Measurements from ENCODE around the gene BCL2L2.
"Not testable (repeated sequence)": the region's sequence is repeated elsewhere in the genome, so short reads cannot be mapped to it uniquely, and the experiment has no call there.

Gene BCL2L2

DNA sequence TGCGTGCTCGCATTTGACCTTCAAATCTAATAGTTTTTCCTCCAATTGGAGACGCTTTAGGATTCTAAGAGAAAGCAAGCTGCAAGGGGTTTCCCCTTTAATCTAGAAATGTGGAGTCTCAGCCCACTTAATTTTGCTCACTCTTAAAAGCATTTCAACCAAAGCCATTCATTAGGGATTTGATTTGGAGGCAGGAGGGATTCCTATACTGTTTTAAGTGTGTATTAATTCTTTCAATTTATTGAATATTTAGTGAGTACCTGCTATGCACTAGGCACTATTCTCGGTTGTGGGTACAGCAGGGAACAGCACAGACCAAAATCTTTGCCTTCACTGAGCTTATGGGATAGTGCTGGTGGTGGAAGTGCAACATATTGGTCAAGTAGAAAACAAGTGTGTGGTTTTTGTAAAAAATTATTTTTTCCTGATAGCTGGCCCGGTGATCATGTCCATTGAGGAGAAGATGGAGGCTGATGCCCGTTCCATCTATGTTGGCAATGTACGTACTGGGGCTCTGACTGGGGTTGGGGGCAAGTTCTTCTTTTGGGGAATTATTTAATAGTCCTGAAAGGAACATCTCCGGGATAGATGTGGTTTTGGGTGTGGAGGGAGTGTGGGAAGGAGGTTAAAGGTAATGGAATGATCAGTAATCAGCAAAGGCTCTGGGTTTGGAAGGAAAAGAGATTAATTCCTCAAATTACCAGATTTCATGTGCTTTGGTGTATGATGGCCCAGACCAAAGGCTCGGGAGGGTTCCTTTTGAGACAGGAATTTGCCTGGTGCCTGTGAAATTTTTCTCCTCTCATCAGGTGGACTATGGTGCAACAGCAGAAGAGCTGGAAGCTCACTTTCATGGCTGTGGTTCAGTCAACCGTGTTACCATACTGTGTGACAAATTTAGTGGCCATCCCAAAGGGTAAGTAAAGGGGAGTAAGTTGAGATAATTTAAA, 16.2 kb downstream of the BCL2L2 start:
- in situ Hi-C loops (cut with MboI; ENCODE audit: low sequenced_read_pairs): no loop called here

DNA sequence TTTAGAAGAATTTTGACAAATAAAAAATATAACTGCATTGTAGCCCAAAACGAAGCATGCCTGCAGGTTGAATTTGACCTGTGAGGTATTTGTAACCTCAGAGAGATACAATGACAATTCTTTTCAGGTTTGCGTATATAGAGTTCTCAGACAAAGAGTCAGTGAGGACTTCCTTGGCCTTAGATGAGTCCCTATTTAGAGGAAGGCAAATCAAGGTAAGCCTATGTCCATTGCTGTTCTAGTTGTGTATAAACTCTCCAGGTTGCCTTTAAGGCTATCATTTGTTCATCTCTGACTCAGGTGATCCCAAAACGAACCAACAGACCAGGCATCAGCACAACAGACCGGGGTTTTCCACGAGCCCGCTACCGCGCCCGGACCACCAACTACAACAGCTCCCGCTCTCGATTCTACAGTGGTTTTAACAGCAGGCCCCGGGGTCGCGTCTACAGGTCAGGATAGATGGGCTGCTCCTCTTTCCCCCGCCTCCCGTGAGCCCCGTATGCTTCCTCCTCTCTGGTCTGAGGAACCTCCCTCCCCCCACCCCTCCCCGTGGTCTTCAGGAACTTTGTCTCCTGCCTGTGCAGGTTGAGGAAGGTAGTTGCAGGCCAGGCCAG, 17.3 kb downstream of the BCL2L2 start:
- in situ Hi-C loops (cut with MboI; ENCODE audit: low sequenced_read_pairs): no loop called here

DNA sequence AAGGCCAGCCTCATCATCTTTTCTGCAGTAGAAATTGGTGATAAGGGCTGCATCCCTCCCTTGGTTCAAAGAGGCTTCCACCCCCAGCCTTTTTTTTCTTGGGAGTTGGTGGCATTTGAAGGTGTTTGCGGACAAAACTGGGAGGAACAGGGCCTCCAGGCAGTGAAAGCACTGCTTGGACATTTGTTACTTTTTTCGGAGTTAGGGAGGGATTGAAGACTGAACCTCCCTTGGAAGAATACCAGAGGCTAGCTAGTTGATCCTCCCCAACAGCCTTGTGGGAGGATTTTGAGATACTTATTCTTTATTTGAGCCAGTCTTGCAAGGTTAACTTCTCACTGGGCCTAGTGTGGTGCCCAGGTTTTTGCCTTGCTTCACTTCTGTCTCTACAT, 17.8 kb downstream of the BCL2L2 start:
- in situ Hi-C loops (cut with MboI; ENCODE audit: low sequenced_read_pairs): no loop called here

DNA sequence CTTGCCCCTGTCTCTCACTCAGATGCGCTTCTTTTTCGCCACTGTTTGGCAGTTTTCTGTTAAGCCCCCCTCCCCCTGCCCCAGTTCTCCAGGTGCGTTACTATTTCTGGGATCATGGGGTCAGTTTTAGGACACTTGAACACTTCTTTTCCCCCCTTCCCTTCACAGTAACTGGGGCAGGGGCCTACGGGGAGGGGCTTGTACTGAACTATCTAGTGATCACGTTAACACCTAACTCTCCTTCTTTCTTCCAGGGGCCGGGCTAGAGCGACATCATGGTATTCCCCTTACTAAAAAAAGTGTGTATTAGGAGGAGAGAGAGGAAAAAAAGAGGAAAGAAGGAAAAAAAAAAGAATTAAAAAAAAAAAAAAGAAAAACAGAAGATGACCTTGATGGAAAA, 18.4 kb downstream of the BCL2L2 start:
- in situ Hi-C loops (cut with MboI; ENCODE audit: low sequenced_read_pairs): no loop called here

DNA sequence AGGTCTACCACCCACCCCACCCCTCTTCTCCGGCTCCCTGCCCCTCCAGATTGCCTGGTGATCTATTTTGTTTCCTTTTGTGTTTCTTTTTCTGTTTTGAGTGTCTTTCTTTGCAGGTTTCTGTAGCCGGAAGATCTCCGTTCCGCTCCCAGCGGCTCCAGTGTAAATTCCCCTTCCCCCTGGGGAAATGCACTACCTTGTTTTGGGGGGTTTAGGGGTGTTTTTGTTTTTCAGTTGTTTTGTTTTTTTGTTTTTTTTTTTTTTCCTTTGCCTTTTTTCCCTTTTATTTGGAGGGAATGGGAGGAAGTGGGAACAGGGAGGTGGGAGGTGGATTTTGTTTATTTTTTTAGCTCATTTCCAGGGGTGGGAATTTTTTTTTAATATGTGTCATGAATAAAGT, 19.1 kb downstream of the BCL2L2 start:
- in situ Hi-C loops (cut with MboI; ENCODE audit: low sequenced_read_pairs): not testable (repeated sequence)

DNA sequence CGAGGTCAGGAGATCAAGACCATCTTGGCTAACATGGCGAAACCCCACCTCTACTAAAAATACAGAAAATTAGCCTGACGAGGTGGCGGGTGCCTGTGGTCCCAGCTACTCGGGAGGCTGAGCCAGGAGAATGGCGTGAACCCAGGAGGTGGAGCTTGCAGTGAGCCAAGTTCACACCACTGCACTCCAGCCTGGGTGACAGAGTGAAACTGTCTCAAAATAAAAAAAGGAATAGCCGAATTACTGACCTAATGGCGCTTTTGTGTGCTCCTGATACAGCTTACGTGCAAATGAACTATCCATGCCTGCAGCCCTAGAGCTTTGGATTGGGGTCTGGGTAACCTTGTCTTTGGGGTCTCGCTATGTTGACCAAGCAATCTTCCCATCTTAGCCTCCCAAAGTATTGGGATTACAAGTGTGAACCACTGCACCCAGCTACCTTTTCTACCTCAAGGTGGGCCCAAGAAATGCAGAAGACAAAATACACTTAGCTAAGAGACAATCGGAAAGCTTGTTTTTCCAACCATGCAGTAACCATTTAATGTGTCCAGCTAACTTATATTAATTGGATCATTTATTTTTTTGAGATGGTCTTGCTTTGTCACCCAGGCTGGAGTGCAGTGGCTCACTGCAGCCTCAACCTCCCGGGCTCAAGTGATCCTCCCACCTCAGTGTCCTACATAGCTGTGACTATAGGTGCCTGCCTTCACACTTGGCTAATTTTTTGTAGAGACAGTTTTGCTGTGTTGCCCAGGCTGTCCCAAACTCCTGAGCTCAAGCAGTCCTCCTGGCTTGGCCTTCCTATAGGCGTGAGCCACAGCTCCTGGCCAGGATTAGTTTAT, 20.1 kb downstream of the BCL2L2 start:
- in situ Hi-C loops (cut with MboI; ENCODE audit: low sequenced_read_pairs): no loop called here

DNA sequence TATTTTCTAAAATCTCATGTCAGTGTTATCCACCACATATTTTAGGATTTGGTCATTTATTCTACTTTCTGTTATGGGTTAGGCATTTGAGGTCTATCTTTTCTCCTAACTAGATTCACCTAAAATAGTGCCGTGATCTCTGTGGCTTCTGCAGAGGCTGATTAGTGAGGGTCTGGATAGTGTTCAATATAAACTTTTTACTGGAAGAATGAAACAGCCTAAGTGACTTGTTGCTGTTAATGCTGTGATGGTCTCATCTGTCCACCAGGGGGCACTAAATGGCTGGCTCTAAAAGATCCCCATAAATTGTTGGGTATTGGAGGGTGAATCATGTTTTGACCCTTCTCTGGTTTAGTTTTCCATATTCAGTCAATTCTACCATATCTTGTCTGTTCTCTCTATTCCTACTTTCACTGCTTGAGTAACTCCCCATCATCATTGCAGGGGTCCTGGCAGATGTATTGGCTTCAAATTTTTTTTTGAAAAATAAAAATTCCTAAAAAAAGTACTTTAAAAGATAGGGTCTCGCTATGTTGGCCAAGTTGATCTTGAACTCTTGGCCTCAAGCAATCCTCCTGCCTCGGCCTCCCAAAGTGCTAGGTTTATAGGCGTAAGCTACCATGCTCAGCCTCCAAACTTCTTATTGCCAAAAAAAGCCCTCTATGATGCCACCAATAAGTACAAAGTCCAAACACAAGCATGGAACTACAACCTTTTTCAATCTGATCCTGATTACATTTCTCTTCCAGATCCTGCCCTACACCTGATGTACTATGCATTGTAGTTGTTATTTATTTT, 21.5 kb downstream of the BCL2L2 start:
- in situ Hi-C loops (cut with MboI; ENCODE audit: low sequenced_read_pairs): no loop called here

DNA sequence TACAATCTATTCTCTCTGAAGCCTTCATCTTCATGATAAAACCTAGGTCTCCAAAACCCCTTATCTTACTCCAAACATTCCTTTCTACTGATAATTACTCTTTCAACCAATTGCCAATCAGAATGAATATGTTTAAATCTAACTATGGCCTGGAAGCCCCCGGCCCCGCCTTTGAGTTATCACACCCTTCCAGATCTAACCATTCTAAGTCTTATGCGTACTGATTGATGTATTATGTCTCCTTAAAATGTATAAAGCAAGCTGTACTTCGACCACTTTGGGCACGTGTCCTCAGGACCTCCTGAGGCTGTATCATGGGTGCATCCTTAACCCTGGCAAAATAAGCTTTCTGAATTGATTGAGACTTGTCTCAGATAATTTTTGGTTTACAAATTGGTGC, 29.0 kb downstream of the BCL2L2 start:
- in situ Hi-C loops (cut with MboI; ENCODE audit: low sequenced_read_pairs): no loop called here

DNA sequence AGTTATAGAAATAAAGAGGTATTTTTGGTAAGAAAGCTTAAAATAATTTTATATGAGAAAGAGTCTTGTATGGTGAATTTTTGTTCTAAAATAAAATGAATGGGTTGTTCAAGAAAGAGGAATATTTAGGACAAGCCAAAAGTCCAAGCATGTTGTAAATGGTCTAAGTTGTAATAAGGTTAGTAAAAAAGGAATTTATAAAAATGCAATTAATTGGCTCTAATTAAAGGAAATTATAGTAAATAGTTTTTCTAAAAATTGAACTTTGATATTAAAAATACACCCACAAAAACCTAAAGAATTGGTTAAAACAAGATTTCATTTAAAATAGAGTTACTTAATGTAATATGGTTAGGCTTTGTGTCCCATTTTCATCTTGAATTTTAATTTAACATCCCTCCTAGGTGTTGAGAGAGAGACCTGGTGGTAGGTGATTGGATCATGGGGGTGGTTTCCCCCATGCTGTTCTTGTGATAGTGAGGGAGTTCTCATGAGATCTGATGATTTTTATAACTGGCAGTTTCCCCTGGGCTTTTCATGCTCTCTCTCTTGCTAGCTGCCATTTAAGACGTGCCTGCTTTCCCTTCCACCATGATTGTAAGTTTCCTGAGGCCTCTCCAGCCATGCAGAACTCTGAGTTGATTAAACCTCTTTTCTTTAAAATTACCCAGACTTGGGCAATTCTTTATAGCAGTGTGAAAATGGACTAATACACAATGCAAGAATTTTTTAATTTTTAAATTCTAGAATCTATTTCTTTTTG, 33.1 kb downstream of the BCL2L2 start:
- in situ Hi-C loops (cut with MboI; ENCODE audit: low sequenced_read_pairs): no loop called here

DNA sequence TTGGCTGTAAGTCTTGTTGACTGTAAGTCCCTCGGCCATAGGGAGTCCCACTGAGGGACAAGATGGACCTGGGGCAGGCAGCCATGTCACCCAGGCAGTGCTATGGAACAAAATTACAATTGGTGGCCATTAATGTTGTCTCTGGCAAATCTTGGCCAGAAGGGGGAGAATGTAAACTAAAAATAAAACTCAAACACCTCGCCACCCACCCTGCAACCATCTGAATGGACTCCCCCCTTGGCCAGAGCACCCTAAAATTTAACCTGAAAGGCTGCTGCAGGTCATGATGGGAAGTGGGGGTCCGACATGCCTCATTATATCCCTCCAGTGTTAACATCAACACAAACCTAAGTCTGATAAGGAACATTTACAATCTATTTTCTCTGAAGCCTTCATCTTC, 37.8 kb downstream of the BCL2L2 start:
- in situ Hi-C loops (cut with MboI; ENCODE audit: low sequenced_read_pairs): no loop called here

DNA sequence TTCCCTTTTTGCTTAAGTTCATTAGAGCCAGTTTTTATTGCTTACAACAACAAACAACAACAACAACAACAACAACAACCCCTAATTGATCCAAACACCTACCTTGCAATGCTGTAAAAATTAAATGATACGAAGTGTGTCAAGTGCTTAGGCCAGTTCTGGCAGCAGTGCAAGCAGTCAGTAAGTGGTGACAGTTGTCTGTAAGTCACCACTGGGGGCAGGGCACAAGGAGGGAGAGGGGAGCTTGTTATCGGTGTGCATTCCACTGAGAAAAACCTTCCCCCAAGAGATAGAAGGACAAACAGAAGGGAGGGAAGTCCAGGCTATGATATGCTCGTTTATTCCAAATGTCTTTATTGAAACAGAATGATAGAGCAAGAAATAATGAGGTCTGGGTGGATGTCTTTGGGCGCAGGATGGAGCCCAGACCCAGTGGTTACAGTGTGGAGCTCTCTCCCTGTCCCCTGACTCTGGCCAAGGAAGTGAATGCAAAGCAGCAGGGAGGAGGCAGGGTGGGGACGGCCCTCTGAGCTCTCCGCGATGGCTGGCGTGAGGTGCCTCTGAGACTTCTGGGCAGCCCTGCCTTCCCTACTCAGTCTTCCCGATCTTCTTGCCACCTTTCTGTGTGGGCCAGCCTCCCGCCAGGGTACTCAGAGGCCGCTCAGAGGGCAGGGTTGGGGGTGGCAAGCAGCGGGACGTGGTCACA, 39.5 kb downstream of the BCL2L2 start:
- in situ Hi-C loops (cut with MboI; ENCODE audit: low sequenced_read_pairs): no loop called here

DNA sequence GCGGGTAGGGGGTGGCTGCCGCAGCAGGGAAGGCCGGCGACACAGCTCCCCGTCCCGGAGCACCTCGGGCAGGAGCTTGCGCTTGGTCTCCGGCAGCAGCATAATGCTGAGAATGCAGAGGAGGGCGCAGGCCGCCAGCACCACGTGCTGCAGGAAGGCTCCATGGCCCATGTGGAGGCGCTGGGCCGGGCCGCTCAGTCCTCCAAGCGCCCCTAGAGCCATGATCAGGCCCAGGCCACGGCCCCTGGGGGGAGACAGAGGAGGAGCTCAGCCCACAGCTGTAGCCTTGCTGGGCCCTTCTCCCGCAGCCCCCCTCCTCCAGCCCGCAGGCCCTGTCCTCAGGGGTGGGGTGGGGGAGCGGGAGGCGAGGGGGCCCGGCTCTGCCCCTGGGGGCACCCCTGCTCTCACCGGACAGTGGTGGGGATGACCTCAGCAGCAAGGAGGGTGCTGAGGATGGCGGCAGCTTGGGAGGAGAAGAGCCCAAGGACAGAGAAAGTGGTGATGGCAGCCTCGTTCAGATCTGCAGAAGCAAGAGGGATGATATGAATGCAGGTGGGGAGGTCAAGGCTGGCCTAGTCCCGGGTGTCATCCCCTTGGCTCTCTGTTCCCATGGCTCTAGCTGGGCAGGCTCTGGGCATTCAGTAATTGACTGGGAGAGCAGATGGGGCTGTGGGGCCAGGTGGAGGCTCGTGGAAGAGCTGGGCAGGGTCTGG, 40.2 kb downstream of the BCL2L2 start:
- in situ Hi-C loops (cut with MboI; ENCODE audit: low sequenced_read_pairs): no loop called here

DNA sequence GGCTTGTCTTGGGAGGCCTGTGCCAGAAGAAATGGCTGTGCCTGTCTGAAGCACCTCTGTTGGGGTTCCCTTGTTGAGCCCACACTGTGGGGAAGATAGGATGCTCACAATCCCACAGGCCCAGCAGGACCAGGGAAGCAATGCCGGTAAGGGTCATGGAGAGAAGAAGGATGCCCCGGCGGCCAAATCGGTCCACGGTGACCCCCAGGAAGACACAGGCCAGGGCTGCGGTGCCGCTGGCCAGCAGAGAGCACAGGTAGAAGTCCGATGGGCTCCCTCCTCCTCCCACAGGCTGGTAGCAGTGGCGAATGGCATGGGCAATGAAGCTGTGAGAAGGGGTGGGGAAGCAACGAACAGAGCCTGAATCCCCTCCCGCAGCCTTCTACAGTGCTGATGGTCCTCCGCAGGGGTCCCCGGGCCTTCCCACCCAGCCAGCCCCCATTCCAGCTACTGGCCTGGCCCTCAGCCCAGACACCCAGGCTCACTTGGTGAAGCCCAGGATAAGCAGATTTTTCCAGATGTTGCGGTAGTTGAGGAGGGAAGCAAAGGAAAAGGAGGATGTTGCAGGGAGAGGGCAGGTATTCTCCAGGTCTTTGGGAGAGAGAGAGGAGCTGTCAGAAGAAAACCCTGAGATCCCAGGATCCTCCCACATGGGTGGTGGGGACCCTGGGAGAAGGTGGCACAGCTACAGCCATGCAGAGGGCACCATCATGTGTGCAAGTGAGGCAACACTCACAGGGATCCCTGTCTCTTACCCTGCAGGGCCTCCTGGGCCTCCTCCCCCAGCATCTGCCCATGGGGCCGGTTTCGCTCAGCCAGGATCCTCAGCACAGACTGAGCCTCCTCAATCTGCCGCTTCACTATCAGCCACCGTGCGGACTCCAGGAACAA, 41.0 kb downstream of the BCL2L2 start:
- in situ Hi-C loops (cut with MboI; ENCODE audit: low sequenced_read_pairs): no loop called here

DNA sequence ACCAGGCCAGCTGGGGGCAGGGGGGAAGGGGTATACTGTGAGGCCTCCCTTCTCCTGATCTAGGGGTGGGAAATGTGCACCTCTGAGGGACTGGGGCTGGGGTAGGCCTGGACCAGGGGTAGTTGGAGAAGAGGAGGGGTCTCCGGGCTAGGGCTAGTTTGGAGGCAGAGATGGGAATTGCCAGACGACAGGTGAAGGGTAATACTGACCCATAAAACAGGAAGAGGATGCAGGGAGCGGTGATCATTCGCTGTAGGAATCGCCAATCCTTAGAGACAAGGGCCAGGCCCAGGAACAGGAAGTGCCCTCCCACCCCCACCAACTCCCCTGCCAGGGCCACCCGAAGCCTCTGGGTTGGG, 41.6 kb downstream of the BCL2L2 start:
- in situ Hi-C loops (cut with MboI; ENCODE audit: low sequenced_read_pairs): no loop called here

DNA sequence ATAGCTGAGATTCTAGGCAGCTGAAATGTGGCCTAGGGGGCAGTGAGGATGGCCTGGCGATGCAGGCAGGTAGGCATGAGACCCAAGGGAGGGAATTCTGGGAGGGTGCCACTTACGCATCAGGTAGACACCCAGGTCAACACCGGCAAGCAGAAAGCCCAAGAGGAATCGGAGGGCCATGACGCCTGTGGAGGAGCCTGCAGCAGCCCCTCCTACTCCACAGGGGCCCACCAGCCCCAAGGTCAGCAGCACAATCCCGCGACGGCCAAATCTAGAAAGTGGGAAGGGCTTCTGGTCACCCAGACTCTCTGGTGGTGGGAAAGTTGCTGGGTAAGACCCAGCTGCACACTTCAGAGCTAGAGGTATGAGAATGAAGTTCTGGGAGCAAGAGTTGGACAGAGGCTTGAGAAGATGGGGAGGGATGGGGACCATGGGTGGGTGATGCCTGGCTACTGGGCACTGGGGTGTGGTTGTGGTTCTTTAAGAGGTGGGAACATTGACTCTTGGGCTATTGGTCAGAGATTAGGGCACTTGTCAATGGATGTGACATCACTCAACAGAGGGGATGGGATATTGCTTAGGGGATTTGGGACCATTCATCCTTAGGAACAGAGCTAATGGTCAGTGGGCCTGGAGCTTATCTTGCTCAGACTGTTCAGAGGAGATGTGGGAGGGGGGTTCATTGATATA, 42.7 kb downstream of the BCL2L2 start:
- in situ Hi-C loops (cut with MboI; ENCODE audit: low sequenced_read_pairs): no loop called here

DNA sequence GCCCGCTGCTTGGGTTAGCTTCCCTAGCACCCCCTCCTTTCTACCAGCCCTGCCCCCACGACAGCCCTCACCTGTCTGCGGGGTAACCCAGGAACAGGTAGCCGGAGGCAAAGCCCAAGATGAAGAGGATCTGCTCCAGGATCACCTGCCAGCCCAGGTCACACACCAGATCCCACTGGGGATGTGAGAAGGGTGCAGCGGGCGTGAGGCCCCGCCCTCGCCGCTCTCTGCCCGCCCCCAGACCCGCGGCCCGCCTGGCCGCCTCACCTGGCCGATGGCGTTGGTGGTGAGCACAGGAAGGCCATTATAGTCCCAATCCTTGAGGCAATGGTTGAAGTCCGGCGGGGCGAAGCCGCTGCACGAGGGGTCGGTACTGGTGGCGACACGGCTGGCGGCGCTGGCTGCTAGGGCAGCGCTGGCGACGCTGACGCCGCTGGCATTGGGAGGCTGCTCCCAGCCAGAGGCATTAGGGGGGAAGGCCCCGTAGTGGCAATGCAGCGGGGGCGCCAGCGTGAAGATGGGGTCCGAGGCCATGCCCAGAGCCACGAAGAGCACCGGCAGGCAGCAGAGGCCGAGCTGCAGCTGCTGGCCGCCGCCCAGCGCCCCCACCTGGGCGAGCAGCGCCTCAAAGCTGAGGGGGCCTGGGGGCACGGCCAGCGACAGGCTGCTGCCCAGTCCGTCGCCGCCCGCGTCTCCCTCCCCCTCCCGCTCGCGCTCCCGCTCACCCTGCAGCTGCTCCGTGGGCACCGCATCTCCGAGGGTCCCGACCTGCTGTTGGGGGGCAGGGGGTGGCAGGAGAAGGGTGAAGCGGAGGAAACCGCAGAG, 45.3 kb downstream of the BCL2L2 start:
- in situ Hi-C loops (cut with MboI; ENCODE audit: low sequenced_read_pairs): no loop called here

Measured in HL-60/S4 treated with phorbol 12-myristate 13-acetate at 8.2 ng/mL for 4 days and 3 days (cell line).